Measurements from ENCODE around the gene BICC1.

- TF ChIP-seq, protein P1, sequence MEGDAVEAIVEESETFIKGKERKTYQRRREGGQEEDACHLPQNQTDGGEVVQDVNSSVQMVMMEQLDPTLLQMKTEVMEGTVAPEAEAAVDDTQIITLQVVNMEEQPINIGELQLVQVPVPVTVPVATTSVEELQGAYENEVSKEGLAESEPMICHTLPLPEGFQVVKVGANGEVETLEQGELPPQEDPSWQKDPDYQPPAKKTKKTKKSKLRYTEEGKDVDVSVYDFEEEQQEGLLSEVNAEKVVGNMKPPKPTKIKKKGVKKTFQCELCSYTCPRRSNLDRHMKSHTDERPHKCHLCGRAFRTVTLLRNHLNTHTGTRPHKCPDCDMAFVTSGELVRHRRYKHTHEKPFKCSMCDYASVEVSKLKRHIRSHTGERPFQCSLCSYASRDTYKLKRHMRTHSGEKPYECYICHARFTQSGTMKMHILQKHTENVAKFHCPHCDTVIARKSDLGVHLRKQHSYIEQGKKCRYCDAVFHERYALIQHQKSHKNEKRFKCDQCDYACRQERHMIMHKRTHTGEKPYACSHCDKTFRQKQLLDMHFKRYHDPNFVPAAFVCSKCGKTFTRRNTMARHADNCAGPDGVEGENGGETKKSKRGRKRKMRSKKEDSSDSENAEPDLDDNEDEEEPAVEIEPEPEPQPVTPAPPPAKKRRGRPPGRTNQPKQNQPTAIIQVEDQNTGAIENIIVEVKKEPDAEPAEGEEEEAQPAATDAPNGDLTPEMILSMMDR (conservative IDR thresholded peaks at IDR 0.05 in 1 of 2, IDR thresholded peaks at IDR 0.05 in 1 of 2; ENCODE audit: extremely low read depth in 1 of 2, insufficient read depth in 1 of 2, low read depth in 1 of 2, low read length in 2 of 2) = no peak
- no peak for TF ChIP-seq EZH2 (IDR thresholded peaks at IDR 0.05; ENCODE audit: borderline replicate concordance, low read length)
Measured at GRCh38 chr10:58741673-58742072, 229.0 kb downstream of the BICC1 start.
